ENCODE results near the gene COIL. TPM values are rescaled to one million over a fixed set of nuclear protein-coding genes. Genes with fewer than 3 reads are reported as not detected.

The COIL gene
- total RNA-seq, 4 donors from 2014 or later, result 6.3 to 9.7 (median 9.0) TPM

DNA sequence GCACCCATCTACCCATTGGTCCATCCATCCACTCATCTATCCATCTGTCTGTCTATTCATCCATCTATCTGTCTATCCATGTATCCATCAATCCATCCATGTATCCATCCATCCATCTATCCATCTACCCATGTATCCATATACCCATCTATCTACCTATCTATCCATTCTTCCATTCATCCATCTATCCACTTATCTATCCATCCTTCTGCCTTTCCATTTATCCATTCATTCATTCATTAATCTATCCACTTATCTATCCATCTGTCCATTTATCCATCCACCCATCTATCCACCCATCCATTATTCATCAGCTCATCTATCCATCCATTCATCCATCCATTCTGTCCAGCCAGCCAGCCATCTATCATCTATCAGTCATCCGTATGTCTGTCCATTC lies 68.5 kb downstream of the COIL start:
- DNase-seq, result no peak
- Histone ChIP-seq H3K27me3 (no peaks in the 10 kb centered on the region), H3K9me3 (no peaks in the 10 kb centered on the region), H3K36me3 (peaks cover 0 to 89% of the 10 kb centered on the region in 2 donors), H3K4me3 (no peak overlapping the region), H3K4me1 (no peaks in the 10 kb centered on the region), H3K27ac (no peak overlapping the region)
- in situ Hi-C loops (cut with MboI; ENCODE audit: low sequenced_read_pairs in 4 of 4), result no loop called here
- no peak for ATAC-seq
- intact Hi-C loops (cut with DNase I; ENCODE audit: low total_unique reads), result no loop called here
- TF ChIP-seq CTCF (IDR thresholded peaks at IDR 0.05 in 4 of 5, conservative IDR thresholded peaks at IDR 0.05 in 1 of 5) (no peak), POLR2A (IDR thresholded peaks at IDR 0.05) (no peak)

- TF ChIP-seq POLR2A (IDR thresholded peaks at IDR 0.05) (no peak), CTCF (IDR thresholded peaks at IDR 0.05 in 4 of 5, conservative IDR thresholded peaks at IDR 0.05 in 1 of 5) (peak in 4 of 5 experiments; percentile 14 to 50 (median 40))
- H3K36me3 ChIP-seq, result peaks cover 0 to 87% of the 10 kb centered on the region in 2 donors
- no peak overlapping the region for H3K27ac ChIP-seq
- no peak for ATAC-seq
- H3K27me3 ChIP-seq, result no peaks in the 10 kb centered on the region
- DNase-seq, result no peak
- H3K9me3 ChIP-seq, result no peaks in the 10 kb centered on the region
- H3K4me3 ChIP-seq, result no peak overlapping the region
- intact Hi-C loops (cut with DNase I; ENCODE audit: low total_unique reads), result loop anchor here (1.0 kb wide), 1 partner anchor 49 kb away; no protein-coding TSS in a partner anchor
- in situ Hi-C loops (cut with MboI; ENCODE audit: low sequenced_read_pairs in 4 of 4), result no loop called here
- H3K4me1 ChIP-seq, result no peaks in the 10 kb centered on the region
These were observed 69.1 kb downstream of the COIL start for GRCh38 chr17:56891751-56892150.

GRCh38 chr17:56890906-56891674 lies 69.8 kb downstream of the COIL start:
- no peak for ATAC-seq
- no peak overlapping the region for H3K27ac ChIP-seq
- no peaks in the 10 kb centered on the region for H3K27me3 ChIP-seq
- in situ Hi-C loops (cut with MboI; ENCODE audit: low sequenced_read_pairs in 4 of 4), result no loop called here
- H3K36me3 ChIP-seq, result peaks cover 0 to 84% of the 10 kb centered on the region in 2 donors
- no peak for TF ChIP-seq CTCF (IDR thresholded peaks at IDR 0.05 in 4 of 5, conservative IDR thresholded peaks at IDR 0.05 in 1 of 5)
- TF ChIP-seq POLR2A (IDR thresholded peaks at IDR 0.05), result no peak
- no peaks in the 10 kb centered on the region for H3K9me3 ChIP-seq
- intact Hi-C loops (cut with DNase I; ENCODE audit: low total_unique reads), result loop anchor here (1.0 kb wide), 1 partner anchor 49 kb away; no protein-coding TSS in a partner anchor
- DNase-seq, result no peak
- no peaks in the 10 kb centered on the region for H3K4me1 ChIP-seq
- H3K4me3 ChIP-seq, result no peak overlapping the region

DNA sequence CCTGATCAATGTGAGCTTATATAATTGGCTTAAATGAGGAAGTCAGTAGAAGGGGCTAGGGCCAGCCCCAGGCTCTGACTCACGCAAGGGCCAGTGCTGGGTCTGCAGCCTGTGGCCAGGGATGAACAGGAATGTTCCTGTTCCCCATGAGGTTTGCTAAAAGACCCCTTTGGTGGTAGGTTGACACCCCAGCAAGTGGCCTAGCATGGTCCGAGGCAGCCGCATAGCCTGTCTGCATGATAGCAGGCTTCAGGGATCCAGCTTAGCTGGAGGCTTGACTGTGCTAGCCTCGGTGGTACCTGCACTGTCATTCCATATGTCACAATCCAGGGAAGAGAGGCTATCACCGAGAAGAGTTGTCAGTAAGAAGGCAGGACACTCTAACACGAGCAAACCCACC lies 70.5 kb downstream of the COIL start:
- no peak for ATAC-seq

More for the DNA sequence above, 70.5 kb downstream of the COIL start:
- H3K36me3 ChIP-seq, result peaks cover 0 to 79% of the 10 kb centered on the region in 2 donors
- TF ChIP-seq POLR2A (IDR thresholded peaks at IDR 0.05) (no peak), CTCF (IDR thresholded peaks at IDR 0.05 in 4 of 5, conservative IDR thresholded peaks at IDR 0.05 in 1 of 5) (no peak)
- no peaks in the 10 kb centered on the region for H3K4me1 ChIP-seq
- H3K27ac ChIP-seq, result no peak overlapping the region
- no peak for DNase-seq
- in situ Hi-C loops (cut with MboI; ENCODE audit: low sequenced_read_pairs in 4 of 4) (no loop called here), intact Hi-C loops (cut with DNase I; ENCODE audit: low total_unique reads) (no loop called here)
- H3K27me3 ChIP-seq, result no peaks in the 10 kb centered on the region
- H3K4me3 ChIP-seq, result no peak overlapping the region
- H3K9me3 ChIP-seq, result no peaks in the 10 kb centered on the region

MicroRNAs within 50 kb of the gene (microRNA counts, 767-probe panel; counts per million panel counts)
- microRNA hsa-miR-3614-5p, result 356 to 448 counts per million in 2 donors

Other genes with a start within 250 kb of the COIL start
- gene C17orf67, start 127.1 kb downstream of the COIL start, total RNA-seq, result under 1 TPM in 1 of 4 donors, not detected in 3; 0.16 TPM
- 1 to 10 TPM in 3 of 4 donors, under 1 TPM in 1; 0.53 to 3.0 (median 1.6) TPM for gene DGKE, start 126.9 kb downstream of the COIL start, total RNA-seq
- gene TRIM25, start 47.0 kb downstream of the COIL start, total RNA-seq, result 10 to 100 TPM in 3 of 4 donors, 1 to 10 TPM in 1; 8.5 to 18.2 (median 15.1) TPM
- 10 to 100 TPM in 3 of 4 donors, 1 to 10 TPM in 1; 9.9 to 44.7 (median 30.2) TPM for gene SCPEP1, start 17.1 kb upstream of the COIL start, total RNA-seq
- gene AKAP1, start 124.2 kb upstream of the COIL start, total RNA-seq, result 100 to 1,000 TPM in 2 of 4 donors, 10 to 100 TPM in 2; 57.5 to 174 (median 117) TPM

Measured in gastrocnemius medialis (tissue), 4 donors.